Lower leg skin (tissue), 3 donors: ENCODE measurements around the gene PEX14.

Experiments
- CTCF ChIP-seq, 3 donors: fragments of 450-650 bp; IDR thresholded peaks; one replicate each; pipeline ENCODE4 v1.5.1; 2016; ENCODE audit warnings: antibody characterized with exemption in 3 of 3, mild to moderate bottlenecking in 3 of 3, moderate library complexity in 2 of 3
- POLR2A ChIP-seq, 2 donors: fragments of 450-650 bp; IDR thresholded peaks; one replicate each; pipeline ENCODE4 v1.6.1; 2016 to 2017; ENCODE audit warnings: antibody characterized with exemption in 2 of 2, mild to moderate bottlenecking in 1 of 2, moderate library complexity in 1 of 2

- TF ChIP-seq CTCF (IDR thresholded peaks at IDR 0.05): no peak
- TF ChIP-seq POLR2A (IDR thresholded peaks at IDR 0.05): no peak
Observed at GRCh38 chr1:10444795-10445397, 29.9 kb upstream of the PEX14 start.
